Activated T-helper 1 cell treated with anti-CD3 and anti-CD28 coated beads, Interleukin-12 subunit alpha, Interleukin-12 subunit beta, Interleukin-2, Interleukin-4 antibody, amounts not matched to agents 30 ng/mL and 10 ng/mL and 1 ng/mL, durations not matched to agents 14 hours and 24 hours and 36 hours (primary cell): ENCODE measurements around the gene RPL36A. TPM values are rescaled to one million over a fixed set of nuclear protein-coding genes. Genes with fewer than 3 reads are reported as not detected.

Source experiments
- DNase-seq: peaks from one replicate; pipeline ENCODE4 v3.0.0; 2021; ENCODE audit warnings: low spot score
- H3K27ac Mint-ChIP-seq: one replicate; pipeline ENCODE4 v1.8.0; 2021; ENCODE audit warnings: mild to moderate bottlenecking, mixed read lengths
- H3K27me3 Mint-ChIP-seq: one replicate; pipeline ENCODE4 v1.8.0; 2022; ENCODE audit warnings: mild to moderate bottlenecking, moderate library complexity, mixed read lengths; ENCODE audit not compliant: insufficient read depth
- H3K36me3 Mint-ChIP-seq: one replicate; pipeline ENCODE4 v1.8.0; 2021; ENCODE audit warnings: low read depth, mixed read lengths
- H3K4me1 Mint-ChIP-seq: one replicate; pipeline ENCODE4 v1.8.0; 2021; ENCODE audit warnings: low read depth, mixed read lengths
- H3K4me3 Mint-ChIP-seq: one replicate; pipeline ENCODE4 v1.8.0; 2021; ENCODE audit warnings: mild to moderate bottlenecking, moderate library complexity, mixed read lengths
- H3K9me3 Mint-ChIP-seq: one replicate; pipeline ENCODE4 v1.8.0; 2021; ENCODE audit warnings: mixed read lengths
- intact Hi-C: fragments of 100-400 bp; cut with micrococcal nuclease; formaldehyde crosslinking; loops from one replicate; pipeline ENCODE4 v1.15.1; 2024
- total RNA-seq: library from RNA; stranded (reverse); gene quantifications from 2 replicates; pipeline ENCODE4 v1.2.3, GENCODE V29; 2022

RPL36A gene
- total RNA-seq, 1 donor from 2014 or later: 269 TPM

DNA sequence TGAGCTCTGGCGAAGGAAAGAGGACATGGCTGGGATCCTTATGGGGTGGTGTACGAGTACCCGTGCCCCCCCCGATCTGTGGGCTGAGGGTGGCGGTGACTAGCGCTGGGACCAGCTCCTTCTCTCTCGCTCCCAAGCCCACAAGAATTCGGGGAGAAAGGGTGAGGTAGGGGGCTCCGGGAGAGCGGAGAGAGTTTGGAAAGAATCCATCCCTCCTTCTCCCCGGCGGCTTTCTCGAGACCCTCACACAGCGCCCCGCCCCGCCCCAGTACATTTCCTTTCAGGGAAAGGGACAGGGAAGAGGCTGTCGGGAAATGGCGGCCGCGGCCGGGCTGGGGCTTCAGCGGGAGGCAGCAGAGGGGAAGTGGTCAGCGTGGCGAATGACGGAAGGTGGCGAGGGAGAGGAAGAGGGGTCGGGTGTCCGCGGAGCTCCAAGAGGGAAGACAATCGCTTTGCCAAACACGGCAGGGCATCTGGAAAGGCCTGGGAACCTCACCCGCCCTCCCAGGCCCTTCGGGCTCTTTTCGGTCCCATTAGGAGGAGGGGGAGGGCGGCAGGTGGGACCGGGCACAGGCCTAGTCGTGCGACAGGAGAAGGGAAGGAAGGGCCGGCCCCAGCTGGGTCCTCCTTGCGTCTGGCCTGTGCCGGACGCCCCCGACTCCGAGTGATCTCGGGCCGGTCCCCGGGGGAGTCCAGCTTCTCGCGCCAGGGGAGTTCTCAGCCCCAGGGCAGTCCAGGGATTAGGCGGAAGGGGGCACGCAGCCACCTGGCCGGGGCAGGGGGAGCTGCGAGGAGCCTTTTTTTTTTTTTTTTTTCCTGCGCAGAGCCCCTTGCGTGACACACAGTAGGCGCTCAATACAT, 27.4 kb downstream of the RPL36A start:
- intact Hi-C loops: loop anchor here (1.0 to 10.0 kb wide), 4 partner anchors 10 to 514 kb away; partner anchors contain the start of genes ARMCX4, HNRNPH2 and ZMAT1
- peaks cover 6% of the 10 kb centered on the region for H3K36me3 Mint-ChIP-seq
- peak; percentile 35 for DNase-seq
- H3K27me3 Mint-ChIP-seq: no peaks in the 10 kb centered on the region
- H3K9me3 Mint-ChIP-seq: no peaks in the 10 kb centered on the region
- peak overlapping the region; percentile 85 for H3K4me3 Mint-ChIP-seq
- H3K4me1 Mint-ChIP-seq: peaks cover 29% of the 10 kb centered on the region
- peak overlapping the region; percentile 97 for H3K27ac Mint-ChIP-seq

DNA sequence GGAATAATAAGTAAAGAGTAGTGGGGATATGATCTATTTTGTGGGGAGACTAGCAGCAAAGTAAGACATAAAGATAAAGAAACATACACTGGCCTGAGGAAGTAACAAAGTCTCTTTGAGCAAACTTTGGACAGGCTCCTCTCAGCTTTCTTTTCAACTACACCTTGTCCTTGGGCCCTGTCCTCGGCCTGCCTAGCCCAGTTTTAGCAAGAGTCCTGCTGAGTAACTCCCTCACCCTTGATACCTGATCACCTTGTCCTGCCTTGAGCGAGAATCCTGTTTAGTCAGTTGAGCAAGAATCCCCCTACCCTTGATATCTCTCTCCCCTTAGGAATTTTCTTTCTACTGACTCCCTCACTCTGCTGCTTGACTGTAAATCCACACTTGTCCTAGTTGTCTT, 28.7 kb downstream of the RPL36A start:
- peak overlapping the region; percentile 61 for H3K4me3 Mint-ChIP-seq
- intact Hi-C loops: loop anchor here (5.0 to 10.0 kb wide), 3 partner anchors 65 to 513 kb away; partner anchors contain the start of genes ARMCX4 and ZMAT1

DNA sequence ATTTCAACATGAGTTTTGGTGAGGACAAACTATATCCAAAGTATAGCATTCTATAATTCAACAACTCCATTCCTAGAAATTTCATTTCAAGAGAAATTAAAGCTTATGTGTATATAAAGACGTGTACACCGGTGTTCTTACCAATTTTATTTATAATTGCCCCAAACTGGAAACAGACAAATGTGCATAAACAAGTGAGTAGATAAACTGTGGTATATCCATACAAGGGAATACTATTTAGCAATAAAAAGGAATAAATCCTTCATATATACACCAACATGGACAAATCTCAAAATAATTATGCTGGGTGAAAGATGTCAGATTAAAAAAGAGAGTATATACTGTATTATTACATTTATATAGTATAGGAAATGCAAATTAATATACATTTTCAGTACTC, 37.1 kb downstream of the RPL36A start:
- intact Hi-C loops: no loop called here
- Mint-ChIP-seq H3K27me3 (no peaks in the 10 kb centered on the region), H3K4me3 (no peak overlapping the region), H3K4me1 (peaks cover 13% of the 10 kb centered on the region), H3K36me3 (peaks cover 18% of the 10 kb centered on the region), H3K27ac (no peak overlapping the region), H3K9me3 (no peaks in the 10 kb centered on the region)
- no peak for DNase-seq

More for the DNA sequence above, 28.7 kb downstream of the RPL36A start:
- Mint-ChIP-seq H3K4me1 (peaks cover 27% of the 10 kb centered on the region), H3K27me3 (no peaks in the 10 kb centered on the region), H3K36me3 (peaks cover 6% of the 10 kb centered on the region), H3K27ac (peak overlapping the region; percentile 97), H3K9me3 (no peaks in the 10 kb centered on the region)
- DNase-seq: no peak

DNA sequence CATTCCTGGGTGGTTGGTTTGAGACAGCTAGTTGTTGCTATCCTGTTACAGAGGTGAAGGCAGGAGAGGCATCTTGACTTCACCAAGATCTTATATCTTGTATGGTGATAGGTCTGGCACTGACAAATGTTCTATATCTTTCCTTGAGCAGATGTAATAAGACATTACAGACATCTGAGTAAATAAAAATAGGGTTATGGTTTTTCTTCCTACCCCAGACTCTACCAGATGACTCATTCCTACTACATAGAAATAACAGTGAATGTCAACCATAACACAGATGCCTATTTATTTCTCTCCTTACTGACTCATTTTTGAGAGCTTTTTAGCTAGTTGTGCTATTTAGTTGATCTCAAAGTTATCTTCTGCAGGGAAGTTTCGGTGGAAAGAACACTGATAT, 39.1 kb downstream of the RPL36A start:
- H3K27me3 Mint-ChIP-seq: no peaks in the 10 kb centered on the region
- peaks cover 15% of the 10 kb centered on the region for H3K36me3 Mint-ChIP-seq
- peak overlapping the region; percentile 56 for H3K4me3 Mint-ChIP-seq
- DNase-seq: no peak
- H3K27ac Mint-ChIP-seq: peak overlapping the region; percentile 76
- H3K9me3 Mint-ChIP-seq: no peaks in the 10 kb centered on the region
- H3K4me1 Mint-ChIP-seq: peaks cover 13% of the 10 kb centered on the region
- intact Hi-C loops: loop anchor here (1.0 kb wide), 2 partner anchors 15 to 22 kb away; partner anchors contain the start of gene HNRNPH2

DNA sequence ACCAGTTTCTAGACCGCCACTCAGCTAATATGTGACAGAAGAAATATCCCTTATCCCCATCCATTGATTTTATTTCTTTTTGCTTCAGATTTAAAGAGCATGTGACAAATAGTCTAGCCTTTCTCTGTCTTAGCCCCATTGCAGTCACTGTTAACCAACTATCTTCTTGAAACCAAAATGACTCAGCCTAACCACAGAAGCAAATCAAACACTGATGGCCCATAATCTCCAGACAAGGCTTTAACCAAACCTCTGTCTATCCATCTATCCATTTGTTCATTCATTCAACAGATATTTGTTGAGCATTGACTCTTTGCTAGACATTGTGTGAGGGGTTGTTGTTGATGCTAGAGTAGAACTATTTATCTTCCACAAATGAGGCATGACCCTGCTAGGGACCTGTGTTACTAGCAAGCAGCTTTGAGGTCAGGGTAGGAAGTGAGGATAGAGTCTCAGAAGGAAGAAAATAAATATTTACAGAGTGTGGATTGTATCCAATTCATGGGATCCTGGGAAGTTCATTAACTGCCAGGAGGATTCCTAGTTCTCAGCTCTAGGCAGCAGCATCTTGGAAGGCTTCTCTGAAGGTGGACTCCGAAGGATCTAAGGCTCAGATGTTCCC, 39.8 kb downstream of the RPL36A start:
- H3K4me1 Mint-ChIP-seq: peaks cover 13% of the 10 kb centered on the region
- peaks cover 13% of the 10 kb centered on the region for H3K36me3 Mint-ChIP-seq
- DNase-seq: no peak
- no peaks in the 10 kb centered on the region for H3K27me3 Mint-ChIP-seq
- peak overlapping the region; percentile 76 for H3K27ac Mint-ChIP-seq
- intact Hi-C loops: loop anchor here (1.0 kb wide), 2 partner anchors 15 to 22 kb away; partner anchors contain the start of gene HNRNPH2
- peak overlapping the region; percentile 56 for H3K4me3 Mint-ChIP-seq
- H3K9me3 Mint-ChIP-seq: no peaks in the 10 kb centered on the region

DNA sequence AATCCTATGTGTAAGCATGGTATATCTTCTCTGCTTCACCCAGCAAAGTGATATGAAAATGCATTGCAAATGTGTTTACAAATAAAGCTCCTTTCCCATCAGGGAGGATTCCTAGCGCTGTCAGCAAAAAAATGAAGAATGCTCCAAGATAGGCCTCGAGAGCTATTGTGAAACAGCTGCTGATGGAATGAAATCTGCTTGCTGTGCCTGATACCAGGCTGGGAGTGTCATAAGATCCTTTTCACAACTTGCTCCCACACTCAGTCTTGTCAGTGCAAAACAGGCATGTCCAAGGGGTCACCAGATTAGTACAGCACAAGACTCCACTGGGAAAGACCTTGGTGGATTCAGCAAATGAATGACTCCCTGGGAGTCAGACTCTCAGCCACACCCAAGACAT, 51.3 kb downstream of the RPL36A start:
- intact Hi-C loops: no loop called here
- H3K9me3 Mint-ChIP-seq: no peaks in the 10 kb centered on the region
- no peak for DNase-seq

More for the DNA sequence above, 51.3 kb downstream of the RPL36A start:
- Mint-ChIP-seq H3K4me3 (no peak overlapping the region), H3K27ac (no peak overlapping the region), H3K4me1 (no peaks in the 10 kb centered on the region), H3K36me3 (peaks cover 2% of the 10 kb centered on the region), H3K27me3 (no peaks in the 10 kb centered on the region)

Other genes with a start within 250 kb of the RPL36A start
- 0.23 and 0.39 TPM in 2 replicates for gene DRP2, start 171.2 kb upstream of the RPL36A start, total RNA-seq
- 0.10 and 0.36 TPM in 2 replicates for gene TAF7L, start 99.7 kb upstream of the RPL36A start, total RNA-seq
- 30.9 and 36.5 TPM in 2 replicates for gene TIMM8A, start 42.3 kb upstream of the RPL36A start, total RNA-seq
- not detected in 2 replicates for gene BTK, start 4.8 kb upstream of the RPL36A start, total RNA-seq
- 65.7 and 67.9 TPM in 2 replicates for gene GLA, start 16.9 kb downstream of the RPL36A start, total RNA-seq
- 20.6 and 21.3 TPM in 2 replicates for gene HNRNPH2, start 17.2 kb downstream of the RPL36A start, total RNA-seq
- gene ARMCX4, start 94.4 kb downstream of the RPL36A start, total RNA-seq: 3.3 and 4.8 TPM in 2 replicates
- gene ARMCX1, start 159.5 kb downstream of the RPL36A start, total RNA-seq: 0.16 and 0.20 TPM in 2 replicates
- 79.3 and 83.5 TPM in 2 replicates for gene ARMCX6, start 227.0 kb downstream of the RPL36A start, total RNA-seq
- 63.2 and 70.2 TPM in 2 replicates for gene ARMCX3, start 232.1 kb downstream of the RPL36A start, total RNA-seq